ENCODE measurements around the gene TFDP3. TPM values are rescaled to one million over a fixed set of nuclear protein-coding genes. Genes with fewer than 3 reads are reported as not detected.

Gene TFDP3
- polyA plus RNA-seq, 1 experiment, result not detected

DNA sequence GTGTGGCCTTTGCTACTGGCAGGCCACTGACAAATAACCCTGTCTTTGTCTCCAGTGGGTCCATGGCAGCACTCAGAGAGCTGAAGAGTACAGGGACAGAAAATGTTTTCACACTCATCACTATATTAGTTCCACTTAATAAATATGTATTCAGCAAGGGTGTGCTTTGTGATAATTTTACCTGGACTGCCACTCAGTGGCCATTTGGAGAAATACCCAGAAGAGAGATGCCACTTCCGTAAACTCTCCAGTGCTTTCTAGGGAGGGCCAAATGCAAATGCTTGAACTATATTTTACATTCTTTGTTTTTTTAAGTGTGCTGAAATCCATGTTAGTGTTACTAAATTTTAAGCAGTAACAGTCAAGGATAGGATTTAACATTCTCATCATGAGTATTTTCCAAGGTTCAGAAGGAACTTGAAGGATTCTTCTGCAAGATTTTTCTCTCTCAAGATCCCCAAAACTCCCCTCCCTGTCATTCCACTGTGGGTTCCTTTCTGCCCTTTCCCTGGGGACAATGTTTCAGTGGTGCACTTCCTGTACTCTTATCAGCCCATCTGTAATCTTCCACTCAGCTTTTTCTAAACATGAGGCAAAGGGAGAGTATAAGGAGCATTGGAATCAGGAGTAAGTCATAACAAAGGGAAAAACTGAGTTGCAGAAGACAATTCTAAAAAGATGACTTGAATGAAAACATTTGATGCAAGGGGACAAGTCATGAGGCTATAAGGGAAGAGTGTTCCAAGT is 46.0 kb downstream of the TFDP3 start:
- ChIA-PET CTCF (no interaction called here), POLR2A (no interaction called here)
- no peaks in the 10 kb centered on the region for H3K9me3 ChIP-seq (ENCODE audit: control insufficient read depth, insufficient read depth, low read length)
- H3K27me3 ChIP-seq (ENCODE audit: control insufficient read depth, insufficient read depth, low read length), result no peaks in the 10 kb centered on the region
- no peak overlapping the region for H3K27ac ChIP-seq (ENCODE audit: low read depth, low read length)
- no peak overlapping the region for H3K4me3 ChIP-seq (ENCODE audit: low read depth, low read length)
- TF ChIP-seq, protein P1, sequence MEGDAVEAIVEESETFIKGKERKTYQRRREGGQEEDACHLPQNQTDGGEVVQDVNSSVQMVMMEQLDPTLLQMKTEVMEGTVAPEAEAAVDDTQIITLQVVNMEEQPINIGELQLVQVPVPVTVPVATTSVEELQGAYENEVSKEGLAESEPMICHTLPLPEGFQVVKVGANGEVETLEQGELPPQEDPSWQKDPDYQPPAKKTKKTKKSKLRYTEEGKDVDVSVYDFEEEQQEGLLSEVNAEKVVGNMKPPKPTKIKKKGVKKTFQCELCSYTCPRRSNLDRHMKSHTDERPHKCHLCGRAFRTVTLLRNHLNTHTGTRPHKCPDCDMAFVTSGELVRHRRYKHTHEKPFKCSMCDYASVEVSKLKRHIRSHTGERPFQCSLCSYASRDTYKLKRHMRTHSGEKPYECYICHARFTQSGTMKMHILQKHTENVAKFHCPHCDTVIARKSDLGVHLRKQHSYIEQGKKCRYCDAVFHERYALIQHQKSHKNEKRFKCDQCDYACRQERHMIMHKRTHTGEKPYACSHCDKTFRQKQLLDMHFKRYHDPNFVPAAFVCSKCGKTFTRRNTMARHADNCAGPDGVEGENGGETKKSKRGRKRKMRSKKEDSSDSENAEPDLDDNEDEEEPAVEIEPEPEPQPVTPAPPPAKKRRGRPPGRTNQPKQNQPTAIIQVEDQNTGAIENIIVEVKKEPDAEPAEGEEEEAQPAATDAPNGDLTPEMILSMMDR (IDR thresholded peaks at IDR 0.05; ENCODE audit: low read depth, low read length), result 0 out of 2 replicates have a peak, but pooled peaks have one; percentile 17
- DNase-seq (ENCODE audit: low read depth, low spot score), result no peak

Small RNA genes lying within 50 kb of the gene (small RNA-seq; reads per million reads assigned to genes)
- not detected for gene RNU1-115P (ENCODE audit: insufficient read length, low read depth)

Other genes starting within 250 kb of the TFDP3 start
- gene USP26, start 121.2 kb downstream of the TFDP3 start, polyA plus RNA-seq (2011; rRNA removed), result not detected in 2 replicates
- gene GPC4, start 197.1 kb upstream of the TFDP3 start, polyA plus RNA-seq (2011; rRNA removed), result 0.04 and 0.06 TPM in 2 replicates

All from AG04450 (cell line).